Trophoblast cell (in vitro differentiated cells and primary cell): ENCODE measurements around the gene FUCA1.

Source experiments
- DNase-seq, 2 donors: peaks; one replicate each; pipeline ENCODE4 v3.0.0-alpha.2; 2016
- H2AFZ ChIP-seq: 2 replicates; pipeline ENCODE4 v1.6.1; 2013; ENCODE audit warnings: low read length, moderate library complexity, mild to moderate bottlenecking; ENCODE audit not compliant: insufficient read depth, poor library complexity
- H2AK5ac ChIP-seq: 2 replicates; pipeline ENCODE4 v1.6.1; 2013; ENCODE audit warnings: mild to moderate bottlenecking, low read length
- H2BK120ac ChIP-seq: 2 replicates; pipeline ENCODE4 v1.6.1; 2013; ENCODE audit warnings: low read length, mild to moderate bottlenecking, moderate library complexity; ENCODE audit not compliant: insufficient read depth, poor library complexity
- H2BK12ac ChIP-seq: 2 replicates; pipeline ENCODE4 v1.6.1; 2013; ENCODE audit warnings: mild to moderate bottlenecking, low read length, moderate library complexity
- H2BK5ac ChIP-seq: 2 replicates; pipeline ENCODE4 v1.6.1; 2013; ENCODE audit warnings: low read length, low read depth, moderate library complexity, mild to moderate bottlenecking; ENCODE audit not compliant: poor library complexity
- H3K14ac ChIP-seq: 2 replicates; pipeline ENCODE4 v1.6.1; 2013; ENCODE audit warnings: mild to moderate bottlenecking, low read length
- H3K18ac ChIP-seq: 2 replicates; pipeline ENCODE4 v1.6.1; 2013; ENCODE audit warnings: mild to moderate bottlenecking, low read length
- H3K23ac ChIP-seq: 2 replicates; pipeline ENCODE4 v1.6.1; 2013; ENCODE audit warnings: low read length
- H3K27ac ChIP-seq: 2 replicates; pipeline ENCODE4 v1.5.1; 2013; ENCODE audit warnings: low read depth, mild to moderate bottlenecking, inconsistent platforms, low read length, moderate library complexity
- H3K27me3 ChIP-seq: 2 replicates; pipeline ENCODE4 v1.6.1; 2013; ENCODE audit warnings: inconsistent platforms, mild to moderate bottlenecking, low read length, moderate library complexity; ENCODE audit not compliant: insufficient read depth
- H3K36me3 ChIP-seq, 2 experiments: 1 replicate in 1 of 2; 2 replicates in 1 of 2; pipeline ENCODE4 v1.6.1; 2013; ENCODE audit warnings: low read length in 2 of 2, mild to moderate bottlenecking in 2 of 2, moderate library complexity in 1 of 2; ENCODE audit not compliant: insufficient read depth in 2 of 2, control insufficient read depth in 1 of 2
- H3K4ac ChIP-seq: 2 replicates; pipeline ENCODE4 v1.6.1; 2013; ENCODE audit warnings: low read depth, mild to moderate bottlenecking, low read length, moderate library complexity
- H3K4me1 ChIP-seq, 2 experiments: 1 replicate in 1 of 2; 2 replicates in 1 of 2; pipeline ENCODE4 v1.6.1; 2013; ENCODE audit warnings: low read length in 2 of 2, mild to moderate bottlenecking in 2 of 2, moderate library complexity in 1 of 2; ENCODE audit not compliant: insufficient read depth in 2 of 2, control insufficient read depth in 1 of 2
- H3K4me2 ChIP-seq: 2 replicates; pipeline ENCODE4 v1.6.1; 2013; ENCODE audit warnings: inconsistent platforms, mild to moderate bottlenecking, low read length, moderate library complexity
- H3K4me3 ChIP-seq: 2 replicates; pipeline ENCODE4 v1.5.1; 2013; ENCODE audit warnings: mild to moderate bottlenecking, low read depth, low read length, inconsistent platforms
- H3K79me1 ChIP-seq: one replicate; pipeline ENCODE4 v1.6.1; 2013; ENCODE audit warnings: low read length
- H3K79me2 ChIP-seq: 2 replicates; pipeline ENCODE4 v1.6.1; 2013; ENCODE audit warnings: low read length, mild to moderate bottlenecking; ENCODE audit not compliant: control insufficient read depth, insufficient read depth, poor library complexity
- H3K9ac ChIP-seq: 2 replicates; pipeline ENCODE4 v1.6.1; 2013; ENCODE audit warnings: mild to moderate bottlenecking, low read length
- H3K9me3 ChIP-seq: 2 replicates; pipeline ENCODE4 v1.6.1; 2013; ENCODE audit warnings: low read depth, mild to moderate bottlenecking, control low read depth, inconsistent platforms, low read length; ENCODE audit not compliant: insufficient read depth
- H4K12ac ChIP-seq: 2 replicates; pipeline ENCODE4 v1.6.1; 2013; ENCODE audit warnings: low read depth, mild to moderate bottlenecking, low read length, moderate library complexity
- H4K8ac ChIP-seq: 2 replicates; pipeline ENCODE4 v1.6.1; 2013; ENCODE audit warnings: low read depth, mild to moderate bottlenecking, low read length, moderate library complexity
- H4K91ac ChIP-seq: one replicate; pipeline ENCODE4 v1.6.1; 2013; ENCODE audit warnings: low read depth, mild to moderate bottlenecking, low read length, moderate library complexity
- WGBS: extraction: QIAGEN DNeasy Blood & Tissue Kit; methylation state at CpG from one replicate; pipeline ENCODE4 v1.1.7; 2013; ENCODE audit warnings: missing lambda C conversion rate; ENCODE audit not compliant: insufficient read length, insufficient coverage; ENCODE audit errors: extremely low coverage; 5-methylcytosine and 5-hydroxymethylcytosine counted together

FUCA1 gene

GRCh38 chr1:23809751-23810171, 58.3 kb downstream of the FUCA1 start:
- Histone ChIP-seq H3K4me3 (no peak overlapping the region), H2BK5ac (no peak overlapping the region), H2AK5ac (no peak overlapping the region), H3K36me3 (peaks cover 12 to 15% of the 10 kb centered on the region in 2 experiments), H4K8ac (no peak overlapping the region), H3K79me1 (no peaks in the 10 kb centered on the region), H4K91ac (no peak overlapping the region), H2AFZ (no peak overlapping the region), H3K27ac (no peak overlapping the region), H3K4ac (no peak overlapping the region), H3K4me2 (no peak overlapping the region), H2BK120ac (no peak overlapping the region), H3K4me1 (no peaks in the 10 kb centered on the region), H3K23ac (no peak overlapping the region), H3K79me2 (no peaks in the 10 kb centered on the region), H4K12ac (no peak overlapping the region), H3K9ac (no peak overlapping the region), H3K14ac (no peak overlapping the region), H3K18ac (no peak overlapping the region), H3K9me3 (peaks cover 3% of the 10 kb centered on the region), H3K27me3 (no peaks in the 10 kb centered on the region), H2BK12ac (no peak overlapping the region)
- peak; percentile 54 to 73 for DNase-seq
- WGBS: no CpG with 5 or more reads among the region's 6 CpGs

DNA sequence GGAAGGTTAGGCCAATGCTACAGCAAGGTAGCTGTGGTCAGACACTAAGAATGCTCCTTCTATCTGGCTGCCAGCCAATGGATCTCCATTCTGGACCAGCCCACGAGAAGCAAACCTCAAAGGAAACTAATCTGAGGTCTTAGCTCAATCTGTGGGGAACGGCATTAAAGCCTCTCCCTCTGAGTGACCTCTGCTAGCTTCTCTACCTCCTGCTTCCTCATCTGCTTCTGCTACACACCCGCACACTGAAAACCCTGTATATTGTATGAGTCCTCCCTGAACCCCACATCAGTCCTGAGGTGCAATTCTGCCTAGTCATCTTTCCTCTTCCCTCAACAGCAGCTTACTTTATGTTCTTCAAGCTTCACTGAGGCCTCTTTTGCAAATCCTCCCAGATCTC, 60.6 kb downstream of the FUCA1 start:
- Histone ChIP-seq H3K36me3 (peaks cover 10 to 15% of the 10 kb centered on the region in 2 experiments), H3K4me2 (no peak overlapping the region), H3K4ac (no peak overlapping the region), H3K27ac (no peak overlapping the region), H3K23ac (no peak overlapping the region), H3K79me2 (no peaks in the 10 kb centered on the region), H3K14ac (no peak overlapping the region), H2AFZ (no peak overlapping the region), H3K9me3 (peaks cover 3% of the 10 kb centered on the region), H2BK5ac (no peak overlapping the region), H4K91ac (no peak overlapping the region), H3K4me1 (no peaks in the 10 kb centered on the region), H4K8ac (no peak overlapping the region), H3K18ac (no peak overlapping the region), H4K12ac (no peak overlapping the region), H3K27me3 (no peaks in the 10 kb centered on the region), H2BK120ac (no peak overlapping the region), H3K4me3 (no peak overlapping the region), H3K79me1 (no peaks in the 10 kb centered on the region), H3K9ac (no peak overlapping the region), H2BK12ac (no peak overlapping the region), H2AK5ac (no peak overlapping the region)
- no peak for DNase-seq
- WGBS: no CpG with 5 or more reads among the region's 3 CpGs

DNA sequence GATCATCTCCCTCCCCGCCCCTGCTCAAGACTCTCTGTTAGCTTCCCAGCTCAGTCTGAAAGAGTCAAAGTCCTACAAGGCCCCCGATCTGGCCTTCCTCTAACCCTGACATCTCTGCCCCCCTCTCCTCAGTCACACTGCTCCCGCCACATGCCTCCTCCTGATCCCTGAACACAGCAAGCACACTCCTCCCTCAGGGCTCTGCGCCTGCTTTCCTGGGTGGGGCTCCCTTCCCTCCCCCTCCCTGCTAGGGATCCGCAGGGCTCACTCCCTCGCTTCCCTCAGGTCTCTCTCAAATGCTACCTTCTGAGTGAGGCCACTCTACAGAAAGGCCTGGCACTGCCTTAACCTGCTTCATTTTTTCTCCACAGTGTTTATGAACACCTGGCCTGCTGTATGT, 61.8 kb downstream of the FUCA1 start:
- Histone ChIP-seq H2BK5ac (no peak overlapping the region), H4K8ac (no peak overlapping the region), H3K27me3 (no peaks in the 10 kb centered on the region), H2AK5ac (no peak overlapping the region), H3K9ac (no peak overlapping the region), H3K14ac (no peak overlapping the region), H2BK120ac (no peak overlapping the region), H2AFZ (no peak overlapping the region), H3K79me2 (no peaks in the 10 kb centered on the region), H3K79me1 (no peaks in the 10 kb centered on the region), H3K4me1 (peaks cover 0 to 2% of the 10 kb centered on the region in 2 experiments), H4K91ac (no peak overlapping the region), H4K12ac (no peak overlapping the region), H3K4me3 (no peak overlapping the region), H2BK12ac (no peak overlapping the region), H3K4ac (no peak overlapping the region), H3K18ac (no peak overlapping the region), H3K27ac (no peak overlapping the region), H3K23ac (no peak overlapping the region), H3K36me3 (peaks cover 3 to 12% of the 10 kb centered on the region in 2 experiments), H3K9me3 (peaks cover 3% of the 10 kb centered on the region), H3K4me2 (no peak overlapping the region)
- DNase-seq: no peak
- no CpG with 5 or more reads among the region's 6 CpGs for WGBS

- peaks cover 0 to 5% of the 10 kb centered on the region in 2 experiments for H3K4me1 ChIP-seq
- no peak overlapping the region for H3K9ac ChIP-seq
- H3K79me2 ChIP-seq: peaks cover 3% of the 10 kb centered on the region
- no peak overlapping the region for H3K4ac ChIP-seq
- peaks cover 8% of the 10 kb centered on the region for H3K79me1 ChIP-seq
- no peak overlapping the region for H3K27ac ChIP-seq
- no CpG with 5 or more reads among the region's 2 CpGs for WGBS
- no peak overlapping the region for H4K91ac ChIP-seq
- H2BK120ac ChIP-seq: no peak overlapping the region
- no peak overlapping the region for H3K18ac ChIP-seq
- peaks cover 3 to 12% of the 10 kb centered on the region in 2 experiments for H3K36me3 ChIP-seq
- no peak overlapping the region for H3K4me3 ChIP-seq
- no peak overlapping the region for H4K12ac ChIP-seq
- no peak overlapping the region for H3K4me2 ChIP-seq
- H2AK5ac ChIP-seq: no peak overlapping the region
- H3K27me3 ChIP-seq: no peaks in the 10 kb centered on the region
- no peak overlapping the region for H2BK5ac ChIP-seq
- no peak overlapping the region for H2BK12ac ChIP-seq
- H4K8ac ChIP-seq: no peak overlapping the region
- DNase-seq: no peak
- H3K9me3 ChIP-seq: peaks cover 3% of the 10 kb centered on the region
- no peak overlapping the region for H3K14ac ChIP-seq
- no peak overlapping the region for H2AFZ ChIP-seq
- no peak overlapping the region for H3K23ac ChIP-seq
These were observed 63.1 kb downstream of the FUCA1 start for GRCh38 chr1:23805025-23805424.
